NOMO-1 treated with DMSO at 0.1 percent for 48 hours (cell line): ENCODE data around the gene MFF.

Source experiments
- DNase-seq: peaks from one replicate; lab custom pipeline; 2025; ENCODE audit not compliant: unreplicated experiment; lab: John Stamatoyannopoulos, UW

Gene MFF

GRCh38 chr2:227324995-227325838 is at the start of gene MFF:
Gene MFF (plus strand): TSS chr2:227325251. CDS start chr2:227330666, 5,415 bp downstream.
- peak; percentile 90 for DNase-seq

GRCh38 chr2:227280895-227281294 is 44.2 kb upstream of the MFF start:
- DNase-seq: no peak

GRCh38 chr2:227285741-227286236 is 39.3 kb upstream of the MFF start:
- DNase-seq: no peak

GRCh38 chr2:227287771-227288170 is 37.3 kb upstream of the MFF start:
- no peak for DNase-seq

- no peak for DNase-seq
These were observed 32.7 kb upstream of the MFF start for GRCh38 chr2:227292314-227292713.

GRCh38 chr2:227293531-227293930 is 31.5 kb upstream of the MFF start:
- no peak for DNase-seq

- DNase-seq: no peak
These were observed 29.2 kb upstream of the MFF start for GRCh38 chr2:227295806-227296205.

GRCh38 chr2:227296671-227297405 is 28.2 kb upstream of the MFF start:
- no peak for DNase-seq

GRCh38 chr2:227301523-227301922 is 23.5 kb upstream of the MFF start:
- DNase-seq: no peak

- no peak for DNase-seq
These were observed 16.3 kb upstream of the MFF start for GRCh38 chr2:227308784-227309183.

GRCh38 chr2:227310756-227311110 is 14.3 kb upstream of the MFF start:
- no peak for DNase-seq

GRCh38 chr2:227311861-227312506 is 13.1 kb upstream of the MFF start:
- no peak for DNase-seq

GRCh38 chr2:227312579-227312978 is 12.5 kb upstream of the MFF start:
- no peak for DNase-seq

GRCh38 chr2:227313310-227313709 is 11.7 kb upstream of the MFF start:
- DNase-seq: no peak

- no peak for DNase-seq
These were observed 7.2 kb upstream of the MFF start for GRCh38 chr2:227317834-227318233.

GRCh38 chr2:227320305-227321094 is 4.6 kb upstream of the MFF start:
- DNase-seq: no peak

GRCh38 chr2:227322530-227323205 is 2.4 kb upstream of the MFF start:
- no peak for DNase-seq

GRCh38 chr2:227323818-227324217 is 1.2 kb upstream of the MFF start:
- no peak for DNase-seq

- DNase-seq: no peak
These were observed 433 bp upstream of the MFF start for GRCh38 chr2:227324642-227324994.

GRCh38 chr2:227325839-227326195 is 766 bp downstream of the MFF start:
- DNase-seq: no peak

- DNase-seq: no peak
These were observed 1.7 kb downstream of the MFF start for GRCh38 chr2:227326783-227327182.
